OCI-LY3 (cell line): Measurements from ENCODE around the gene FXYD5.

Experiments
- EZH2phosphoT487 ChIP-seq: fragments of 200-600 bp; shearing (Covaris generic); IDR thresholded peaks from 2 replicates; pipeline ENCODE4 v1.6.1; 2018; ENCODE audit warnings: antibody characterized with exemption, mixed run types, low read depth
- TF ChIP-seq, protein P1 (sequence below): fragments of 200-600, 300-600 bp; sonication (generic); IDR thresholded peaks from 2 replicates; pipeline ENCODE4 v1.5.1; 2014; ENCODE audit warnings: antibody characterized with exemption, low read length, low read depth

DNA sequence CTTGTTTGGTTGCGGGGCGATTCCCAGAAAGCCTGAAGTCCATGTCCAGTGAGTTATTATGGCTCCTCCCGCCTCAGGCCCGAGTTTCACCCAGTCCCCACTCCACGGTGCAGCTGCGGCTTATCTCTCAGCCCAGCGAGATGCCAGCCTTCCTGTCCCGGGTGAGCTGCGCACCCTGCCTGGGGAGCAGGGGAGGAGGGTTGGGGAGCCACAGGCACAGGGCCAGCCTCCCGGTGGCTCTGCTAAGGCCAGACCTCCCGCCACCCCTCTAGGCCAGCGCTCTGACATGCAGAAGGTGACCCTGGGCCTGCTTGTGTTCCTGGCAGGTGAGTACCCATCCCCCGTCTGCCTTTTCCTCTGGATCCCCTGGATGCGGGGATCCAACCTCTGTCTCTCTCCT is 35.4 kb upstream of the FXYD5 start:
- TF ChIP-seq, protein P1, sequence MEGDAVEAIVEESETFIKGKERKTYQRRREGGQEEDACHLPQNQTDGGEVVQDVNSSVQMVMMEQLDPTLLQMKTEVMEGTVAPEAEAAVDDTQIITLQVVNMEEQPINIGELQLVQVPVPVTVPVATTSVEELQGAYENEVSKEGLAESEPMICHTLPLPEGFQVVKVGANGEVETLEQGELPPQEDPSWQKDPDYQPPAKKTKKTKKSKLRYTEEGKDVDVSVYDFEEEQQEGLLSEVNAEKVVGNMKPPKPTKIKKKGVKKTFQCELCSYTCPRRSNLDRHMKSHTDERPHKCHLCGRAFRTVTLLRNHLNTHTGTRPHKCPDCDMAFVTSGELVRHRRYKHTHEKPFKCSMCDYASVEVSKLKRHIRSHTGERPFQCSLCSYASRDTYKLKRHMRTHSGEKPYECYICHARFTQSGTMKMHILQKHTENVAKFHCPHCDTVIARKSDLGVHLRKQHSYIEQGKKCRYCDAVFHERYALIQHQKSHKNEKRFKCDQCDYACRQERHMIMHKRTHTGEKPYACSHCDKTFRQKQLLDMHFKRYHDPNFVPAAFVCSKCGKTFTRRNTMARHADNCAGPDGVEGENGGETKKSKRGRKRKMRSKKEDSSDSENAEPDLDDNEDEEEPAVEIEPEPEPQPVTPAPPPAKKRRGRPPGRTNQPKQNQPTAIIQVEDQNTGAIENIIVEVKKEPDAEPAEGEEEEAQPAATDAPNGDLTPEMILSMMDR = no peak
- no peak for TF ChIP-seq EZH2phosphoT487
